Tibial nerve (tissue), 4 donors: ENCODE results near the gene GRHPR. TPM values are rescaled to one million over a fixed set of nuclear protein-coding genes. Genes with fewer than 3 reads are reported as not detected.

Source experiments
- DNase-seq, 2 donors: peaks; one replicate each; pipeline ENCODE4 v3.0.0-alpha.2; 2019; ENCODE audit warnings: low spot score in 2 of 2
- H3K27ac ChIP-seq, 4 donors: fragments of 200-600 bp; sonication (generic) in 3 of 4; one replicate each; pipeline ENCODE4 v1.5.1; 2017 to 2019; ENCODE audit warnings: mild to moderate bottlenecking in 1 of 4
- H3K27me3 ChIP-seq, 2 donors: fragments of 200-600 bp; sonication (generic) in 1 of 2; one replicate each; pipeline versions ENCODE4 v1.5.1 to v1.6.0; 2017 to 2019
- H3K36me3 ChIP-seq, 3 donors: fragments of 200-600 bp; sonication (generic); one replicate each; pipeline ENCODE4 v1.5.1; 2018 to 2019
- H3K4me1 ChIP-seq, 4 donors: fragments of 200-600 bp; sonication (generic) in 3 of 4; one replicate each; pipeline ENCODE4 v1.5.1; 2017 to 2019
- H3K4me3 ChIP-seq, 4 donors: fragments of 200-600 bp; sonication (generic) in 3 of 4; one replicate each; pipeline ENCODE4 v1.5.1; 2017 to 2019; ENCODE audit warnings: mild to moderate bottlenecking in 1 of 4, moderate library complexity in 1 of 4
- H3K9me3 ChIP-seq, 4 donors: fragments of 200-600 bp; sonication (generic) in 3 of 4; one replicate each; pipeline ENCODE4 v1.5.1; 2017 to 2019
- CTCF ChIP-seq, 5 experiments: fragments of 200-600 bp in 3 of 5; fragments of 450-650 bp in 2 of 5; sonication (generic) in 3 of 5; IDR thresholded peaks; one replicate each; pipeline ENCODE4 v1.5.1; 2016 to 2019; ENCODE audit warnings: antibody characterized with exemption in 5 of 5, mild to moderate bottlenecking in 3 of 5, moderate library complexity in 2 of 5
- EP300 ChIP-seq, 2 donors: sonication (generic); formaldehyde crosslinking; IDR thresholded peaks; one replicate each; pipeline ENCODE4 v1.6.1; 2017; ENCODE audit warnings: antibody characterized with exemption in 2 of 2, mild to moderate bottlenecking in 1 of 2
- POLR2A ChIP-seq, 2 donors: fragments of 450-650 bp; IDR thresholded peaks; one replicate each; pipeline ENCODE4 v1.6.1; 2017; ENCODE audit warnings: antibody characterized with exemption in 2 of 2, mild to moderate bottlenecking in 2 of 2, moderate library complexity in 2 of 2
- WGBS, 2 donors: methylation state at CpG; one replicate each; pipeline ENCODE4 v1.1.5; 2018; 5-methylcytosine and 5-hydroxymethylcytosine counted together
- total RNA-seq, 4 donors: library from RNA; depleted of rRNA; stranded (reverse); fragments of >200 nt; gene quantifications; one replicate each; pipeline ENCODE4 v1.1.0, GENCODE V29; 2016

Gene GRHPR
- total RNA-seq, 4 donors from 2014 or later: 175 to 250 (median 200) TPM

- no peak overlapping the region for H3K4me3 ChIP-seq
- no peak for DNase-seq
- peaks cover 0 to 65% (median 36%) of the 10 kb centered on the region in 4 donors for H3K4me1 ChIP-seq
- 59 to 69% methylated on average over 9 to 14 of the region's 14 CpGs for WGBS, 2 donors
- peaks cover 0 to 65% (median 0%) of the 10 kb centered on the region in 3 donors for H3K36me3 ChIP-seq
- H3K27me3 ChIP-seq: no peaks in the 10 kb centered on the region
- peak in 1 of 2 donors; percentile 41 for TF ChIP-seq EP300 (IDR thresholded peaks at IDR 0.05)
- TF ChIP-seq CTCF (IDR thresholded peaks at IDR 0.05): peak in 3 of 5 experiments; percentile 17 to 42 (median 29)
- TF ChIP-seq POLR2A (IDR thresholded peaks at IDR 0.05): no peak
- peak overlapping the region; percentile 43 to 91 (median 66) for H3K27ac ChIP-seq
- H3K9me3 ChIP-seq: no peaks in the 10 kb centered on the region
Measured at GRCh38 chr9:37430841-37431597, 8.5 kb downstream of the GRHPR start.

GRCh38 chr9:37432020-37432419 is 9.5 kb downstream of the GRHPR start:
- Histone ChIP-seq H3K27ac (peak overlapping the region in 3 of 4 donors; percentile 47 to 91 (median 86)), H3K36me3 (peaks cover 0 to 65% (median 0%) of the 10 kb centered on the region in 3 donors), H3K9me3 (no peaks in the 10 kb centered on the region), H3K4me1 (peaks cover 0 to 67% (median 36%) of the 10 kb centered on the region in 4 donors), H3K27me3 (no peaks in the 10 kb centered on the region), H3K4me3 (no peak overlapping the region)
- 66 to 77% methylated on average over 6 of the region's 6 CpGs for WGBS, 2 donors
- no peak for DNase-seq
- TF ChIP-seq CTCF (IDR thresholded peaks at IDR 0.05) (no peak), EP300 (IDR thresholded peaks at IDR 0.05) (no peak), POLR2A (IDR thresholded peaks at IDR 0.05) (no peak)

- no peaks in the 10 kb centered on the region for H3K9me3 ChIP-seq
- 11 to 43% methylated on average over 2 to 5 of the region's 7 CpGs for WGBS, 2 donors
- DNase-seq: no peak
- peaks cover 0 to 67% (median 36%) of the 10 kb centered on the region in 4 donors for H3K4me1 ChIP-seq
- no peaks in the 10 kb centered on the region for H3K27me3 ChIP-seq
- TF ChIP-seq EP300 (IDR thresholded peaks at IDR 0.05) (peak in 1 of 2 donors; percentile 75), CTCF (IDR thresholded peaks at IDR 0.05) (no peak)
- H3K4me3 ChIP-seq: no peak overlapping the region
- peaks cover 0 to 65% (median 0%) of the 10 kb centered on the region in 3 donors for H3K36me3 ChIP-seq
- peak overlapping the region; percentile 47 to 91 (median 70) for H3K27ac ChIP-seq
Measured at GRCh38 chr9:37433867-37434371, 11.4 kb downstream of the GRHPR start.

GRCh38 chr9:37436540-37436939 is 14.0 kb downstream of the GRHPR start:
- Histone ChIP-seq H3K4me3 (no peak overlapping the region), H3K36me3 (peaks cover 0 to 68% (median 4%) of the 10 kb centered on the region in 3 donors), H3K9me3 (no peaks in the 10 kb centered on the region), H3K27me3 (no peaks in the 10 kb centered on the region), H3K27ac (peak overlapping the region in 2 of 4 donors; percentile 86 to 91), H3K4me1 (peaks cover 0 to 56% (median 30%) of the 10 kb centered on the region in 4 donors)
- TF ChIP-seq EP300 (IDR thresholded peaks at IDR 0.05) (no peak), POLR2A (IDR thresholded peaks at IDR 0.05) (no peak), CTCF (IDR thresholded peaks at IDR 0.05) (no peak)
- 77% methylated on average over 5 of the region's 5 CpGs for WGBS, 2 donors
- DNase-seq: no peak

GRCh38 chr9:37437010-37437409 is 14.5 kb downstream of the GRHPR start:
- DNase-seq: no peak
- peaks cover 0 to 51% (median 26%) of the 10 kb centered on the region in 4 donors for H3K4me1 ChIP-seq
- TF ChIP-seq EP300 (IDR thresholded peaks at IDR 0.05) (no peak), POLR2A (IDR thresholded peaks at IDR 0.05) (no peak), CTCF (IDR thresholded peaks at IDR 0.05) (no peak)
- H3K27ac ChIP-seq: peak overlapping the region in 2 of 4 donors; percentile 28 to 36
- no peaks in the 10 kb centered on the region for H3K27me3 ChIP-seq
- H3K36me3 ChIP-seq: peaks cover 0 to 72% (median 8%) of the 10 kb centered on the region in 3 donors
- H3K4me3 ChIP-seq: no peak overlapping the region
- H3K9me3 ChIP-seq: no peaks in the 10 kb centered on the region
- WGBS, 2 donors: 91 to 92% methylated on average over 6 of the region's 6 CpGs
